ENCODE data around the gene BEND7.

DNA sequence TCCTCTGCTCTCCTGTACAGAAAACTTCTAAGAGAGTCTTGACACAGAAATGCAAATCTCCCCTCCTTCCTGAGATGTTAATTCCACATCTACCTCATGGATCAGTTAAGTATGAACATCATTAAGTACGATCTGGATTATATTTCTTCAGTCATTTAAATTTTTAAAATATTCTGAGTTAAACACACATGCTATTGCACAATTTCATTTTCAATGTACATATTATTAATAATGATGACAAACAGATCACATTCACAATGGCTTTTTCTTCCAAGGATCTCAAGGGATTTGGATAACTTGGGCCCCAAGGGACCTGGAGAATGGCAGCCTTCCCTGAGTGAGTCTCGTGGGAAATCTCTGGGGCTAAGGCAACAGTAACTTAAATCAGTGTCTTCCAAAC is 16.2 kb downstream of the BEND7 start:
- TF ChIP-seq, protein P1, sequence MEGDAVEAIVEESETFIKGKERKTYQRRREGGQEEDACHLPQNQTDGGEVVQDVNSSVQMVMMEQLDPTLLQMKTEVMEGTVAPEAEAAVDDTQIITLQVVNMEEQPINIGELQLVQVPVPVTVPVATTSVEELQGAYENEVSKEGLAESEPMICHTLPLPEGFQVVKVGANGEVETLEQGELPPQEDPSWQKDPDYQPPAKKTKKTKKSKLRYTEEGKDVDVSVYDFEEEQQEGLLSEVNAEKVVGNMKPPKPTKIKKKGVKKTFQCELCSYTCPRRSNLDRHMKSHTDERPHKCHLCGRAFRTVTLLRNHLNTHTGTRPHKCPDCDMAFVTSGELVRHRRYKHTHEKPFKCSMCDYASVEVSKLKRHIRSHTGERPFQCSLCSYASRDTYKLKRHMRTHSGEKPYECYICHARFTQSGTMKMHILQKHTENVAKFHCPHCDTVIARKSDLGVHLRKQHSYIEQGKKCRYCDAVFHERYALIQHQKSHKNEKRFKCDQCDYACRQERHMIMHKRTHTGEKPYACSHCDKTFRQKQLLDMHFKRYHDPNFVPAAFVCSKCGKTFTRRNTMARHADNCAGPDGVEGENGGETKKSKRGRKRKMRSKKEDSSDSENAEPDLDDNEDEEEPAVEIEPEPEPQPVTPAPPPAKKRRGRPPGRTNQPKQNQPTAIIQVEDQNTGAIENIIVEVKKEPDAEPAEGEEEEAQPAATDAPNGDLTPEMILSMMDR (optimal IDR thresholded peaks at IDR 0.05 in 1 of 3, IDR thresholded peaks at IDR 0.05 in 1 of 3, conservative IDR thresholded peaks at IDR 0.05 in 1 of 3; ENCODE audit: extremely low read depth in 1 of 3, insufficient read depth in 2 of 3, low read length in 3 of 3): no peak
- no peak for TF ChIP-seq EZH2 (IDR thresholded peaks at IDR 0.05; ENCODE audit: low read length)
